AG04450 (cell line): Measurements from ENCODE around the gene MYL2. TPM values are rescaled to one million over a fixed set of nuclear protein-coding genes. Genes with fewer than 3 reads are reported as not detected.

ENCODE experiments used
- CTCF ChIA-PET: fragments of 300-600, 350-600 bp; formaldehyde crosslinking; extraction: SDS; loops from one replicate; lab custom pipeline; 2022; ENCODE audit warnings: antibody characterized with exemption, inconsistent platforms; lab: Charles Lee
- POLR2A ChIA-PET: fragments of 350-600 bp; formaldehyde crosslinking; extraction: SDS; loops from one replicate; lab custom pipeline; 2021; ENCODE audit warnings: antibody characterized with exemption, inconsistent platforms; lab: Yijun Ruan, JAX
- DNase-seq: peaks from one replicate; pipeline ENCODE4 v3.0.0-alpha.2; 2011; ENCODE audit warnings: low read depth, low spot score
- H3K27ac ChIP-seq: one replicate; pipeline ENCODE4 v1.5.1; 2012; ENCODE audit warnings: low read depth, low read length, control low read depth
- H3K27me3 ChIP-seq: one replicate; pipeline ENCODE4 v1.6.0; 2012; ENCODE audit warnings: low read length; ENCODE audit not compliant: control insufficient read depth, insufficient read depth
- H3K4me3 ChIP-seq: 2 replicates; pipeline ENCODE4 v1.5.1; 2011; ENCODE audit warnings: mild to moderate bottlenecking, low read depth, low read length, control low read depth
- H3K9me3 ChIP-seq: 2 replicates; pipeline ENCODE4 v1.5.1; 2012; ENCODE audit warnings: low read length; ENCODE audit not compliant: control insufficient read depth, insufficient read depth
- CTCF ChIP-seq: IDR thresholded peaks from 2 replicates; pipeline ENCODE4 v1.5.1; 2011; ENCODE audit warnings: low read depth, low read length, control low read depth, inconsistent platforms
- polyA plus RNA-seq: library from polyadenylated mRNA; depleted of rRNA; stranded (reverse); fragments of >200 nt; gene quantifications from 2 replicates; pipeline ENCODE4 v1.2.3, GENCODE V29; 2011

Gene MYL2
- polyA plus RNA-seq, 1 experiment, result not detected

- H3K9me3 ChIP-seq, result no peaks in the 10 kb centered on the region
- no peak overlapping the region for H3K27ac ChIP-seq
- DNase-seq, result no peak
- H3K4me3 ChIP-seq, result no peak overlapping the region
- TF ChIP-seq CTCF, result no peak
- ChIA-PET CTCF (interaction anchor here (0.5 to 2.2 kb wide), 18 partner anchors 9 to 438 kb away, joined by 3 to 24 read pairs (median 4); partner anchors contain the start of gene ARPC3), POLR2A (interaction anchor here (0.7 to 1.0 kb wide), 2 partner anchors 420 to 438 kb away, joined by 3 to 4 read pairs; partner anchors contain the start of genes ARPC3, FAM216A and GPN3)
- no peaks in the 10 kb centered on the region for H3K27me3 ChIP-seq
These were observed 32.0 kb downstream of the MYL2 start for GRCh38 chr12:110888256-110888991.

GRCh38 chr12:110885152-110885840 lies 35.1 kb downstream of the MYL2 start:
- CTCF ChIA-PET, result interaction anchor here (0.7 to 4.2 kb wide), 2 partner anchors 9 to 271 kb away, joined by 3 to 12 read pairs; no protein-coding TSS in a partner anchor
- no peaks in the 10 kb centered on the region for H3K27me3 ChIP-seq
- POLR2A ChIA-PET, result no interaction called here
- TF ChIP-seq CTCF, result no peak
- no peak overlapping the region for H3K27ac ChIP-seq
- H3K4me3 ChIP-seq, result no peak overlapping the region
- no peak for DNase-seq
- H3K9me3 ChIP-seq, result no peaks in the 10 kb centered on the region

- POLR2A ChIA-PET, result no interaction called here
- no peak for DNase-seq
- Histone ChIP-seq H3K27ac (no peak overlapping the region), H3K9me3 (no peaks in the 10 kb centered on the region), H3K27me3 (no peaks in the 10 kb centered on the region), H3K4me3 (no peak overlapping the region)
- CTCF ChIA-PET, result interaction anchor here (0.7 to 4.2 kb wide), 2 partner anchors 11 to 79 kb away, joined by 3 to 12 read pairs; no protein-coding TSS in a partner anchor
- no peak for TF ChIP-seq CTCF
These were observed 37.1 kb downstream of the MYL2 start for GRCh38 chr12:110883251-110883650.

GRCh38 chr12:110880651-110881050 lies 39.7 kb downstream of the MYL2 start:
- POLR2A ChIA-PET, result no interaction called here
- TF ChIP-seq CTCF, result no peak

GRCh38 chr12:110874781-110875180 lies 45.6 kb downstream of the MYL2 start:
- DNase-seq, result no peak
- CTCF ChIA-PET, result no interaction called here
- POLR2A ChIA-PET, result no interaction called here

More at GRCh38 chr12:110880651-110881050, 39.7 kb downstream of the MYL2 start:
- DNase-seq, result no peak
- no peak overlapping the region for H3K4me3 ChIP-seq
- no peaks in the 10 kb centered on the region for H3K9me3 ChIP-seq
- H3K27me3 ChIP-seq, result no peaks in the 10 kb centered on the region
- H3K27ac ChIP-seq, result no peak overlapping the region
- CTCF ChIA-PET, result no interaction called here

More at GRCh38 chr12:110874781-110875180, 45.6 kb downstream of the MYL2 start:
- no peaks in the 10 kb centered on the region for H3K27me3 ChIP-seq
- H3K27ac ChIP-seq, result no peak overlapping the region
- TF ChIP-seq CTCF, result no peak
- no peak overlapping the region for H3K4me3 ChIP-seq
- no peaks in the 10 kb centered on the region for H3K9me3 ChIP-seq
